Measurements from ENCODE around the gene SEC16A. TPM values are rescaled to one million over a fixed set of nuclear protein-coding genes. Genes with fewer than 3 reads are reported as not detected.

Gene SEC16A
- total and polyA plus RNA-seq, 2 experiments from 2014 or later, result 42.0 to 42.7 TPM

DNA sequence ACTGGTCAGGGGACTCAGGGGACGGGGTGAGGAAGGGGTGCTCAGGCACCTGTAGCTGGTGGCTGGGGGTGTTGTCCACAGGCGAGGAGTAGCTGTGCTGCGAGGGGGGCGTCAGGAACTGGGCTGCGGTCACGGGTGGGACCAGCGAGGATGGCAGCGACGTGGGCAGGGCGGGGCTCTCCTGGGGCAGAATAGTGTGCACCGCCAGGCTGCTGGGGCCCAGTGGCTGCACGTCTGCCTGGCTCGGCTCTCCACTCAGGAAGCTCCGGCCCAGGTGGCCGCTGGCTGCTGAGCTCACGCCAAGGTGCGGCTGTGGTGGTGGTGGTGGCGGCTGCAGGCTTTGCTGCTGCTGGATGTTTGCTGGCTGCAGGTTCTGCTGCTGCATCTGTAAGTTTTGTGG is 13.3 kb upstream of the SEC16A start:
- no peaks in the 10 kb centered on the region for H3K27me3 ChIP-seq
- no peaks in the 10 kb centered on the region for H3K36me3 ChIP-seq (replicated peaks; ENCODE audit: insufficient read depth, low read depth)
- DNase-seq (ENCODE audit: low spot score), result no peak
- no peaks in the 10 kb centered on the region for H3K4me1 ChIP-seq (ENCODE audit: insufficient read depth)
- 92% methylated on average over 15 of the region's 18 CpGs for WGBS (ENCODE audit: low lambda C conversion rate, missing lambda C conversion rate)
- H3K4me3 ChIP-seq, result no peak overlapping the region
- no peak overlapping the region for H2AFZ ChIP-seq
- no peak for TF ChIP-seq EZH2phosphoT487 (IDR thresholded peaks at IDR 0.05; ENCODE audit: low read depth, severe bottlenecking, unreplicated experiment)
- TF ChIP-seq EZH2 (IDR thresholded peaks at IDR 0.05; ENCODE audit: borderline replicate concordance), result no peak
- no peak for TF ChIP-seq CTCF (IDR thresholded peaks at IDR 0.05; ENCODE audit: poor library complexity)
- no peaks in the 10 kb centered on the region for H4K20me1 ChIP-seq (ENCODE audit: insufficient read depth, poor library complexity, severe bottlenecking)
- H3K27ac ChIP-seq, result no peak overlapping the region
- H3K4me2 ChIP-seq, result no peak overlapping the region
- no peaks in the 10 kb centered on the region for H3K9me3 ChIP-seq (ENCODE audit: low read depth)
- no peaks in the 10 kb centered on the region for H3K9me2 ChIP-seq (replicated peaks; ENCODE audit: insufficient read depth)
- no peaks in the 10 kb centered on the region for H3K79me2 ChIP-seq

DNA sequence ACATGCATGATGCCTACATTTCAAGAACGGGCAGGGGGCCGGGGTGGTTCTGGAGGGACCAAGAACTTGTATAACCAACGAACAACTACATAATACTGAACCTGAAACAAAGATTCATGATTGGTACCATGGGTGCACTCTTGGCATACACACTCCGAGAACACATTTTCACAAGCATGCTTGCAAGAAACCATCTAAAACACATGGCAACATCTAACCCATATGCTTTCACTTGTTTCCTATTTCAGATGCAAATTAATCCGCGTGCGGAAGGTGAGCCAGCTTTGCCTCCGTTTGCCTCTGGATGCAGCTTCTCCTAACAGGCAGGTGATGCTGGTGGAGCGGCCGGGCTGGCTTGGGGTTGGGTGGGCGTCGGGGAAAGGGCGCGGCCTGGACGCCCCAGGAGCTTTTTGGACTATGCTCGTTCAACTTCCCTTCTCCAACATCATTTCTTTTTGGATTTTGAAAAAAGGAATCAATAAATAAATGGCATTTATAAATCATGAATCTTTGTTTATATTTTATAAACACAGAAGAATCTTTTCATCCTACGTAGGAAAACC is 12.5 kb upstream of the SEC16A start:
- H2AFZ ChIP-seq, result no peak overlapping the region
- H3K9me2 ChIP-seq (replicated peaks; ENCODE audit: insufficient read depth), result no peaks in the 10 kb centered on the region
- H3K27me3 ChIP-seq, result no peaks in the 10 kb centered on the region
- H3K79me2 ChIP-seq, result no peaks in the 10 kb centered on the region
- H4K20me1 ChIP-seq (ENCODE audit: insufficient read depth, poor library complexity, severe bottlenecking), result no peaks in the 10 kb centered on the region
- no peak overlapping the region for H3K4me3 ChIP-seq
- no peak overlapping the region for H3K4me2 ChIP-seq
- H3K36me3 ChIP-seq (replicated peaks; ENCODE audit: insufficient read depth, low read depth), result no peaks in the 10 kb centered on the region
- H3K9me3 ChIP-seq (ENCODE audit: low read depth), result no peaks in the 10 kb centered on the region
- no peak for TF ChIP-seq EZH2 (IDR thresholded peaks at IDR 0.05; ENCODE audit: borderline replicate concordance)
- no peak for TF ChIP-seq CTCF (IDR thresholded peaks at IDR 0.05; ENCODE audit: poor library complexity)
- TF ChIP-seq EZH2phosphoT487 (IDR thresholded peaks at IDR 0.05; ENCODE audit: low read depth, severe bottlenecking, unreplicated experiment), result no peak
- no peak overlapping the region for H3K27ac ChIP-seq
- WGBS (ENCODE audit: low lambda C conversion rate, missing lambda C conversion rate), result 88% methylated on average over 17 of the region's 17 CpGs
- no peaks in the 10 kb centered on the region for H3K4me1 ChIP-seq (ENCODE audit: insufficient read depth)
- DNase-seq (ENCODE audit: low spot score), result no peak

GRCh38 chr9:136494531-136495215 is 11.8 kb upstream of the SEC16A start:
- Histone ChIP-seq H3K4me1 (ENCODE audit: insufficient read depth) (no peaks in the 10 kb centered on the region), H4K20me1 (ENCODE audit: insufficient read depth, poor library complexity, severe bottlenecking) (no peaks in the 10 kb centered on the region), H3K4me3 (no peak overlapping the region), H3K36me3 (replicated peaks; ENCODE audit: insufficient read depth, low read depth) (no peaks in the 10 kb centered on the region), H2AFZ (no peak overlapping the region), H3K27me3 (no peaks in the 10 kb centered on the region), H3K4me2 (no peak overlapping the region), H3K27ac (no peak overlapping the region), H3K9me3 (ENCODE audit: low read depth) (no peaks in the 10 kb centered on the region), H3K79me2 (no peaks in the 10 kb centered on the region), H3K9me2 (replicated peaks; ENCODE audit: insufficient read depth) (no peaks in the 10 kb centered on the region)
- TF ChIP-seq EZH2phosphoT487 (IDR thresholded peaks at IDR 0.05; ENCODE audit: low read depth, severe bottlenecking, unreplicated experiment) (no peak), EZH2 (IDR thresholded peaks at IDR 0.05; ENCODE audit: borderline replicate concordance) (no peak), CTCF (IDR thresholded peaks at IDR 0.05; ENCODE audit: poor library complexity) (no peak)
- 97% methylated on average over 29 of the region's 29 CpGs for WGBS (ENCODE audit: low lambda C conversion rate, missing lambda C conversion rate)
- no peak for DNase-seq (ENCODE audit: low spot score)
